SU-DHL-6 (cell line): Measurements from ENCODE around the gene TRAF3IP1.
"Not testable (repeated sequence)": the region's sequence is repeated elsewhere in the genome, so short reads cannot be mapped to it uniquely, and the experiment has no call there.

ENCODE experiments used
- H2AFZ ChIP-seq: fragments of 200-600 bp; sonication (generic); 2 replicates; pipeline ENCODE4 v1.6.1; 2014; ENCODE audit warnings: low read depth, mild to moderate bottlenecking, moderate library complexity, mixed read lengths, antibody characterized with exemption, low read length; ENCODE audit not compliant: severe bottlenecking
- H3F3A ChIP-seq: fragments of 200-600 bp; shearing (Covaris generic); 2 replicates; pipeline ENCODE4 v1.6.0; 2016; ENCODE audit warnings: antibody characterized with exemption, mild to moderate bottlenecking; ENCODE audit not compliant: insufficient read depth
- H3K27ac ChIP-seq: fragments of 200-600 bp; sonication (generic); 2 replicates; pipeline ENCODE4 v1.5.1; 2016; ENCODE audit warnings: low read depth, mild to moderate bottlenecking, low read length, moderate library complexity, mixed read lengths
- H3K27me3 ChIP-seq: fragments of 200-600 bp; sonication (generic), shearing (Covaris generic); 2 replicates; pipeline ENCODE4 v1.6.0; 2014; ENCODE audit warnings: mild to moderate bottlenecking, low read length
- H3K36me3 ChIP-seq: fragments of 200-600 bp; sonication (generic); 2 replicates; pipeline ENCODE4 v1.6.1; 2014; ENCODE audit warnings: mild to moderate bottlenecking, low read length, mixed read lengths
- H3K4me2 ChIP-seq: fragments of 300-600, 200-600 bp; shearing (Covaris generic), sonication (generic); 2 replicates; pipeline ENCODE4 v1.6.0; 2014; ENCODE audit warnings: low read length, low read depth, mild to moderate bottlenecking; ENCODE audit not compliant: poor library complexity, severe bottlenecking
- H3K4me3 ChIP-seq: fragments of 200-600 bp; sonication (generic); 2 replicates; pipeline ENCODE4 v1.5.1; 2014; ENCODE audit warnings: antibody characterized with exemption, low read length, mild to moderate bottlenecking, mixed read lengths; ENCODE audit not compliant: insufficient read depth, poor library complexity, severe bottlenecking
- H3K79me2 ChIP-seq: fragments of 200-600 bp; sonication (generic); 2 replicates; pipeline ENCODE4 v1.6.1; 2014; ENCODE audit warnings: mild to moderate bottlenecking, low read length, moderate library complexity; ENCODE audit not compliant: insufficient read depth
- H3K9ac ChIP-seq: fragments of 200-600 bp; sonication (generic); 2 replicates; pipeline ENCODE4 v1.7.0; 2014; ENCODE audit warnings: mild to moderate bottlenecking, low read length
- H3K9me2 ChIP-seq: fragments of 200-600 bp; sonication (generic); replicated peaks from 2 replicates; pipeline ENCODE4 v1.6.1; 2014; ENCODE audit warnings: low read length; ENCODE audit not compliant: insufficient read depth
- H3K9me3 ChIP-seq: fragments of 200-600 bp; sonication (generic); 2 replicates; pipeline ENCODE4 v1.6.1; 2014; ENCODE audit warnings: low read length, mixed read lengths; ENCODE audit not compliant: insufficient read depth
- H4K20me1 ChIP-seq: fragments of 200-600 bp; sonication (generic); 2 replicates; pipeline ENCODE4 v1.6.1; 2014; ENCODE audit warnings: low read depth, mild to moderate bottlenecking, antibody characterized with exemption, low read length, moderate library complexity, mixed read lengths
- CTCF ChIP-seq: fragments of 200-600 bp; sonication (generic); IDR thresholded peaks from one replicate; pipeline ENCODE4 v1.5.1; 2017; ENCODE audit warnings: antibody characterized with exemption, mild to moderate bottlenecking, low read length, moderate library complexity; ENCODE audit not compliant: insufficient read depth, poor library complexity, severe bottlenecking
- EZH2phosphoT487 ChIP-seq: fragments of 200-600 bp; sonication (generic), shearing (Covaris generic); conservative IDR thresholded peaks from 2 replicates; pipeline ENCODE4 v1.6.1; 2018; ENCODE audit warnings: mild to moderate bottlenecking, antibody characterized with exemption, low read length, moderate library complexity, mixed read lengths

The TRAF3IP1 gene

DNA sequence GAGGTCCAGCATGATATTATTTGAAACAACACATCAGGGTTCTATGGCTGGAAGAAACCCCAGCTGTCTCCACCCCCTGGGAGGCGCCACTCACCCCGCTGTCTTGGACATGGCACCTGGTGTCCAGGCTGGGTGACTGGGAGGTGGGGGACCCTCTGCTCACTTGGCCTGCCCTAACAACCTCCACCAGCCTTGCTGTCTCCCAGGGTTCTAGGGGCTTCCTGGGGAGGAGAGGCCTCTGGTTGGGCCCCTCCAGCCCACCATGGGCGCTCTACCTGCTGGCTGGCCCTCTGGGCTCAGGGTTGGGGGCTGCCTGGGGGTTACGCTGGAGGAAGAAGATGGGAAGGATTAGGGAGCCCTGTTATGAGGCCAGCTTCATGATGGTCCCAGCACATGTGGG, 48.2 kb upstream of the TRAF3IP1 start:
- Histone ChIP-seq H3K27me3 (no peaks in the 10 kb centered on the region), H2AFZ (no peak overlapping the region), H3K79me2 (no peaks in the 10 kb centered on the region), H3K4me3 (no peak overlapping the region), H3K27ac (no peak overlapping the region), H3K9me2 (no peaks in the 10 kb centered on the region), H4K20me1 (no peaks in the 10 kb centered on the region), H3K4me2 (no peak overlapping the region), H3K9ac (no peak overlapping the region), H3K9me3 (no peaks in the 10 kb centered on the region), H3K36me3 (0 out of 2 replicates have a peak, but pooled peaks cover 3% of the 10 kb centered on the region), H3F3A (no peaks in the 10 kb centered on the region)
- no peak for TF ChIP-seq EZH2phosphoT487
- no peak for TF ChIP-seq CTCF

DNA sequence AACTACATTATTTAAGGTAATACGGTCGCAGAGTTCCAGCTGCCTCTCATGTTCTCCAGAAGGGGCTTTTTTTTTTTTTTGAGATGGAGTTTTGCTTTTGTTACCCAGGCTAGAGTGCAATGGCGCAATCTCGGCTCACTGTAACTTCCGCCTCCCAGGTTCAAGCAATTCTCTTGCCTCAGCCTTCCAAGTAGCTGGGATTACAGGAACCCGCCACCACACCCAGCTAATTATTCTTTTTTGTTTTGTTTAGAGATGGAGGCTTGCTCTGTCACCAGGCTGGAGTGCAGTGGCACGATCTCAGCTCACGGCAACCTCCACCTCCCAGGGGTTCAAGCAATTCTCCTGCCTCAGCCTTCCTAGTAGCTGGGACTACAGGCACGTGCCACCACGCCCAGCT, 46.9 kb upstream of the TRAF3IP1 start:
- not testable (repeated sequence) for H4K20me1 ChIP-seq, H3F3A ChIP-seq, H3K9me2 ChIP-seq, H3K79me2 ChIP-seq, H3K9ac ChIP-seq, H3K9me3 ChIP-seq, H3K27me3 ChIP-seq, H2AFZ ChIP-seq, H3K27ac ChIP-seq, H3K4me2 ChIP-seq, H3K36me3 ChIP-seq, H3K4me3 ChIP-seq

DNA sequence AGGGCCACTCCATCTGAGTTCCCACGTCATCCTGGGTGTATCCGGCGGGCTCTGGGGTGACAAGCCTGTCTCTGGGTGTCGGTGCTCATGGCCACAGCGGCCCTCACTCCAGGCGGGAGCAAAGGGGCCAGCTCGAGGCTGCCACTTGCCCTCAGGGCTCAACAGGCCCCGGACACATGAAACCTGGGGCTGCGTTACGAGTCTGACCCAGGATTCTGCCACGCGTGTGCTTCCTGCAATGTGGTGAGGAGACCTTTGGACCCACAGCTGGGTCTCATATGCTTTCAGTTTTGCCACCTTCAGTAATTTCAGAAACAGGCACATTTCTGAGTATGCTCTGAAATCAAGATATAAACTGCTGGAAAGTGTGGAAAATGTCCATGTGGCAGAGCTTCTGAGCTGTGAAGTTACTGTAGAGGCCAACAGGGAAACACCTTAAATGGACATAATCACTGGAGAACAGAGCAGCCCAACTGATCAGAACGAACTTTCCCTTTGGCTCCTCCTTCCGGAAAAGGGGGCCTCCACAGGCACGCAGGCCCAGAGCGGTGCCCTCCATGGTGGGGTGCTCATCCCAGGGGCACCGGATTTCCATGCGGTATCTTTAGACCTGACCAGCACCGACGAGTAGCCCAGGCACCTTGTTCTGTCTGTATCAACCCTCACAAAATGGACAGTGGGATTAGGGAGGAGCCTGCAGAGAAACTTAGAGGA, 46.0 kb upstream of the TRAF3IP1 start:
- no peak overlapping the region for H3K4me3 ChIP-seq
- H2AFZ ChIP-seq, result no peak overlapping the region
- 0 out of 2 replicates have a peak, but pooled peaks cover 3% of the 10 kb centered on the region for H3K36me3 ChIP-seq
- no peaks in the 10 kb centered on the region for H3K9me2 ChIP-seq
- H3K4me2 ChIP-seq, result no peak overlapping the region
- H3K27ac ChIP-seq, result no peak overlapping the region
- H3K27me3 ChIP-seq, result no peaks in the 10 kb centered on the region
- TF ChIP-seq EZH2phosphoT487 (no peak), CTCF (no peak)
- H3K9ac ChIP-seq, result no peak overlapping the region
- peaks cover 18% of the 10 kb centered on the region for H3K79me2 ChIP-seq
- H3K9me3 ChIP-seq, result no peaks in the 10 kb centered on the region
- no peaks in the 10 kb centered on the region for H4K20me1 ChIP-seq
- H3F3A ChIP-seq, result no peaks in the 10 kb centered on the region

GRCh38 chr2:238277695-238278094, 42.6 kb upstream of the TRAF3IP1 start:
- no peak overlapping the region for H3K27ac ChIP-seq
- H3K9me3 ChIP-seq, result no peaks in the 10 kb centered on the region
- no peak overlapping the region for H3K9ac ChIP-seq
- H3K4me2 ChIP-seq, result no peak overlapping the region
- H3K4me3 ChIP-seq, result no peak overlapping the region
- H3K9me2 ChIP-seq, result no peaks in the 10 kb centered on the region
- no peaks in the 10 kb centered on the region; the same call in 1 of the 2 replicates for H4K20me1 ChIP-seq
- TF ChIP-seq CTCF (no peak), EZH2phosphoT487 (no peak)
- no peaks in the 10 kb centered on the region for H3K36me3 ChIP-seq
- no peaks in the 10 kb centered on the region for H3K27me3 ChIP-seq
- H3K79me2 ChIP-seq, result peaks cover 52% of the 10 kb centered on the region
- H3F3A ChIP-seq, result no peaks in the 10 kb centered on the region
- H2AFZ ChIP-seq, result no peak overlapping the region
